Spinal cord (tissue), 10 donors: ENCODE results near the gene CTNNA3. TPM values are rescaled to one million over a fixed set of nuclear protein-coding genes. Genes with fewer than 3 reads are reported as not detected.

ENCODE experiments used
- DNase-seq, 6 donors: peaks; one replicate each; pipeline versions ENCODE4 v3.0.0 to v3.0.0-alpha.2; 2013 to 2015; ENCODE audit warnings: low spot score in 6 of 6, low read depth in 4 of 6
- H3K27ac ChIP-seq: one replicate; pipeline ENCODE4 v1.5.1; 2013; ENCODE audit warnings: low read depth, low read length, control low read depth
- H3K27me3 ChIP-seq: one replicate; pipeline ENCODE4 v1.6.1; 2013; ENCODE audit warnings: low read length; ENCODE audit not compliant: control insufficient read depth, insufficient read depth
- H3K36me3 ChIP-seq: one replicate; pipeline ENCODE4 v1.6.1; 2013; ENCODE audit warnings: low read length; ENCODE audit not compliant: control insufficient read depth, insufficient read depth
- H3K4me1 ChIP-seq: one replicate; pipeline ENCODE4 v1.6.1; 2013; ENCODE audit warnings: low read length; ENCODE audit not compliant: control insufficient read depth, insufficient read depth
- H3K4me3 ChIP-seq: one replicate; pipeline ENCODE4 v1.5.1; 2013; ENCODE audit warnings: low read depth, low read length, control low read depth
- H3K9me3 ChIP-seq: one replicate; pipeline ENCODE4 v1.6.1; 2013; ENCODE audit warnings: low read length; ENCODE audit not compliant: control insufficient read depth, insufficient read depth
- WGBS: methylation state at CpG from one replicate; pipeline ENCODE4 v1.1.5; 2013; ENCODE audit warnings: missing lambda C conversion rate; ENCODE audit not compliant: insufficient coverage; 5-methylcytosine and 5-hydroxymethylcytosine counted together
- polyA plus RNA-seq, 2 donors: library from polyadenylated mRNA; unstranded; fragments of 120-200 nt; gene quantifications; one replicate each; pipeline ENCODE4 v1.2.1, GENCODE V29; 2013; ENCODE audit not compliant: insufficient read length in 2 of 2
- total RNA-seq, 2 donors: library from RNA; depleted of rRNA in 1 of 2; stranded (reverse); fragments of 120-200 nt in 1 of 2; fragments of >200 nt in 1 of 2; gene quantifications; one replicate each; pipeline versions ENCODE4 v1.2.3 to v1.2.4, GENCODE V29; 2013 to 2014
- donor health status: healthy.

Gene CTNNA3
- total and polyA plus RNA-seq, 4 donors, result 15.3 to 63.5 (median 41.0) TPM

- DNase-seq, result no peak
These were observed 1058.5 kb downstream of the CTNNA3 start for GRCh38 chr10:66637273-66638036.

GRCh38 chr10:66629996-66630395, 1066.0 kb downstream of the CTNNA3 start:
- Histone ChIP-seq H3K4me3 (no peak overlapping the region), H3K27me3 (no peaks in the 10 kb centered on the region)
- DNase-seq, result no peak

More at GRCh38 chr10:66637273-66638036, 1058.5 kb downstream of the CTNNA3 start:
- Histone ChIP-seq H3K9me3 (no peaks in the 10 kb centered on the region), H3K36me3 (no peaks in the 10 kb centered on the region), H3K4me3 (no peak overlapping the region), H3K27ac (no peak overlapping the region), H3K4me1 (no peaks in the 10 kb centered on the region), H3K27me3 (no peaks in the 10 kb centered on the region)
- WGBS, result 73% methylated on average over 3 of the region's 3 CpGs

GRCh38 chr10:66627156-66627555, 1068.8 kb downstream of the CTNNA3 start:
- H3K36me3 ChIP-seq, result no peaks in the 10 kb centered on the region
- no peaks in the 10 kb centered on the region for H3K27me3 ChIP-seq
- WGBS, result no CpG with 5 or more reads among the region's 4 CpGs
- H3K4me3 ChIP-seq, result no peak overlapping the region
- no peaks in the 10 kb centered on the region for H3K4me1 ChIP-seq
- no peaks in the 10 kb centered on the region for H3K9me3 ChIP-seq
- no peak for DNase-seq
- no peak overlapping the region for H3K27ac ChIP-seq

More at GRCh38 chr10:66629996-66630395, 1066.0 kb downstream of the CTNNA3 start:
- no peaks in the 10 kb centered on the region for H3K4me1 ChIP-seq
- no peak overlapping the region for H3K27ac ChIP-seq
- no peaks in the 10 kb centered on the region for H3K9me3 ChIP-seq
- H3K36me3 ChIP-seq, result no peaks in the 10 kb centered on the region

GRCh38 chr10:66625709-66626590, 1070.0 kb downstream of the CTNNA3 start:
- Histone ChIP-seq H3K4me3 (no peak overlapping the region), H3K27me3 (no peaks in the 10 kb centered on the region), H3K4me1 (no peaks in the 10 kb centered on the region), H3K9me3 (no peaks in the 10 kb centered on the region), H3K36me3 (no peaks in the 10 kb centered on the region), H3K27ac (no peak overlapping the region)
- no CpG with 5 or more reads among the region's 4 CpGs for WGBS
- no peak for DNase-seq

- H3K9me3 ChIP-seq, result no peaks in the 10 kb centered on the region
- H3K4me1 ChIP-seq, result no peaks in the 10 kb centered on the region
- H3K27me3 ChIP-seq, result no peaks in the 10 kb centered on the region
- no peaks in the 10 kb centered on the region for H3K36me3 ChIP-seq
- H3K27ac ChIP-seq, result no peak overlapping the region
- no peak for DNase-seq
- no peak overlapping the region for H3K4me3 ChIP-seq
These were observed 1073.9 kb downstream of the CTNNA3 start for GRCh38 chr10:66622050-66622449.

- no peak overlapping the region for H3K4me3 ChIP-seq
- H3K4me1 ChIP-seq, result no peaks in the 10 kb centered on the region
- H3K27me3 ChIP-seq, result no peaks in the 10 kb centered on the region
- H3K27ac ChIP-seq, result no peak overlapping the region
- peaks cover 3% of the 10 kb centered on the region for H3K9me3 ChIP-seq
- WGBS, result 83% methylated on average over 7 of the region's 10 CpGs
- H3K36me3 ChIP-seq, result no peaks in the 10 kb centered on the region
- DNase-seq, result no peak
These were observed 1091.8 kb downstream of the CTNNA3 start for GRCh38 chr10:66604195-66604594.

- no peak for DNase-seq
- Histone ChIP-seq H3K27me3 (no peaks in the 10 kb centered on the region), H3K9me3 (peaks cover 5% of the 10 kb centered on the region), H3K27ac (no peak overlapping the region), H3K4me1 (no peaks in the 10 kb centered on the region), H3K36me3 (no peaks in the 10 kb centered on the region), H3K4me3 (no peak overlapping the region)
- no CpG with 5 or more reads among the region's 2 CpGs for WGBS
These were observed 1104.1 kb downstream of the CTNNA3 start for GRCh38 chr10:66591865-66592264.

- Histone ChIP-seq H3K4me3 (no peak overlapping the region), H3K27me3 (no peaks in the 10 kb centered on the region), H3K9me3 (peaks cover 2% of the 10 kb centered on the region), H3K36me3 (no peaks in the 10 kb centered on the region), H3K27ac (no peak overlapping the region), H3K4me1 (no peaks in the 10 kb centered on the region)
- DNase-seq, result no peak
- WGBS, result 86% methylated on average over 4 of the region's 5 CpGs
These were observed 1108.3 kb downstream of the CTNNA3 start for GRCh38 chr10:66587680-66588050.

GRCh38 chr10:66586897-66587679, 1108.9 kb downstream of the CTNNA3 start:
- WGBS, result 86% methylated on average over 4 of the region's 4 CpGs
- Histone ChIP-seq H3K36me3 (no peaks in the 10 kb centered on the region), H3K9me3 (peaks cover 2% of the 10 kb centered on the region), H3K4me3 (no peak overlapping the region), H3K27me3 (no peaks in the 10 kb centered on the region), H3K4me1 (no peaks in the 10 kb centered on the region), H3K27ac (no peak overlapping the region)
- no peak for DNase-seq
